ENCODE measurements around the gene LSAMP. TPM values are rescaled to one million over a fixed set of nuclear protein-coding genes. Genes with fewer than 3 reads are reported as not detected.

Gene LSAMP
- polyA plus RNA-seq: 0.94 TPM

GRCh38 chr3:116445311-116445841 lies at the start of gene LSAMP:
Gene LSAMP, minus strand, starts transcription at chr3:116445487.
- peaks cover 16% of the 10 kb centered on the region for H3K27me3 Mint-ChIP-seq
- peaks cover 2% of the 10 kb centered on the region for H3K36me3 Mint-ChIP-seq
- H3K4me3 Mint-ChIP-seq: no peak within 1 kb of the TSS
- H3K27ac Mint-ChIP-seq: no peak within 1 kb of the TSS
- H3K9me3 Mint-ChIP-seq: peaks cover 0 to 2% (median 0%) of the 10 kb centered on the region in 3 donors
- no peaks in the 10 kb centered on the region for H3K4me1 Mint-ChIP-seq

- Mint-ChIP-seq H3K27ac (no peak overlapping the region), H3K4me1 (no peaks in the 10 kb centered on the region), H3K36me3 (no peaks in the 10 kb centered on the region), H3K27me3 (no peaks in the 10 kb centered on the region), H3K4me3 (no peak overlapping the region), H3K9me3 (peaks cover 2 to 12% (median 2%) of the 10 kb centered on the region in 3 donors)
Measured at GRCh38 chr3:116492379-116492778, 47.1 kb upstream of the LSAMP start.

GRCh38 chr3:116483135-116483534 lies 37.8 kb upstream of the LSAMP start:
- Mint-ChIP-seq H3K9me3 (peaks cover 3 to 17% (median 10%) of the 10 kb centered on the region in 3 donors), H3K4me1 (no peaks in the 10 kb centered on the region), H3K36me3 (peaks cover 2% of the 10 kb centered on the region), H3K4me3 (no peak overlapping the region), H3K27ac (no peak overlapping the region), H3K27me3 (no peaks in the 10 kb centered on the region)

GRCh38 chr3:116476691-116477090 lies 31.4 kb upstream of the LSAMP start:
- Mint-ChIP-seq H3K27me3 (no peaks in the 10 kb centered on the region), H3K27ac (no peak overlapping the region), H3K4me3 (no peak overlapping the region), H3K4me1 (no peaks in the 10 kb centered on the region), H3K36me3 (no peaks in the 10 kb centered on the region), H3K9me3 (peaks cover 7 to 11% (median 8%) of the 10 kb centered on the region in 3 donors)

DNA sequence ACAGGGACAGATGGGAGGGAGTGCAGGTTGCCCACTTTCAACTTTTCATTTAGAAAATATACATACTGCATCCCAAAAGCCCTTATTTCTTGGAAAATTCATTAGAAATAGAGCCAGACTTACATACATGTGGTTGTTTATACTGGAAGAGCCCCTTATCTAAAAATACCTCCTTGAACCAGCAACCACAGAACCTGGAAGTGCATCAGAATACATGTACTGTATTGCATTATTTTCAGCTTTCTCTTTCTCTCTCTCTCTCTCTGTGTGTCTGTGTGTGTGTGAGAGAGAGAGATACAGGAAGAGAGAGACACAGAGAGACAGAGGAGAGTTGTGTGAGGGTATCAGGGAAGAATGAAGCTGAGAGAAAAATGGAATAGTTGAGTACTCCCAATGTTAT lies 29.5 kb upstream of the LSAMP start:
- Mint-ChIP-seq H3K27me3 (no peaks in the 10 kb centered on the region), H3K27ac (no peak overlapping the region), H3K4me1 (no peaks in the 10 kb centered on the region), H3K9me3 (peaks cover 6 to 10% (median 8%) of the 10 kb centered on the region in 3 donors), H3K36me3 (no peaks in the 10 kb centered on the region), H3K4me3 (no peak overlapping the region)

DNA sequence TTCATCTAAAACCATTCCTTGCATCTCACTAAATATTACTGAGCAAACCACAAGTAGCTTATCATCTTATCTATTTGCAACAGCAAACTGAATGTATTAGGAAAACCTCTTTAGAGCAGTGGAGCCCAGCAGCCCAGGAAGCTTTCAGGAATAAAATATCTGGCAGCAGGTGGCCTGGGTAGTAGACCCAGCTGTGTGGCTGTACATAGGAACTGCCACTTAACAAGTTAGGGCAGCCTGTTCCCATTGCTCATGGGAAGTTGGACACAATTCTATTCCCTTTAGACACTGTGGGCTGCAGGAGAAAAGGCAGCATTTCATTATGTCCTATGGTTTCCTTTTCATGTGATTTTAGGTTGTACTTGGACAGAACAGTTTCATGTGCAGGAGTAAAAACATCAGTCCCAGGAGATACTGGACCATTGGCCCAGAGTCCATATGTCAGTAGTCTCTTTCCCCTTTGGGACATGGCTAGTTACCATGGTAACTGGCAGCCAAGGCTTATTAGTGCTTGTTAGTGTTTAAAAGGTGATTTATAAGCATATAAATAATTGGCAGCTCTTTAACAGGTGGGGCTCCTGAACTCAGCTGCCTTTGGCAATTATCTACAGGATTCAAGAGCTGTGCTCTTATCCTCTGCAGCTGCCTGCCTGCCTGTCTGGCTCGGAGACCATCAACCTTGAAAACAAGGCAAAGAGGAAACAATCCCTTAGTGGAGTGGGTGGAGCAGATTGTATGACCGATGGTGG lies 28.9 kb upstream of the LSAMP start:
- H3K4me1 Mint-ChIP-seq: no peaks in the 10 kb centered on the region
- no peaks in the 10 kb centered on the region for H3K27me3 Mint-ChIP-seq
- peaks cover 2 to 7% (median 4%) of the 10 kb centered on the region in 3 donors for H3K9me3 Mint-ChIP-seq
- no peak overlapping the region for H3K27ac Mint-ChIP-seq
- no peak overlapping the region for H3K4me3 Mint-ChIP-seq
- H3K36me3 Mint-ChIP-seq: no peaks in the 10 kb centered on the region

- H3K4me1 Mint-ChIP-seq: no peaks in the 10 kb centered on the region
- no peak overlapping the region for H3K27ac Mint-ChIP-seq
- no peaks in the 10 kb centered on the region for H3K27me3 Mint-ChIP-seq
Measured at GRCh38 chr3:116473602-116474001, 28.3 kb upstream of the LSAMP start.

GRCh38 chr3:116470605-116471197 lies 25.4 kb upstream of the LSAMP start:
- Mint-ChIP-seq H3K27me3 (no peaks in the 10 kb centered on the region), H3K4me1 (no peaks in the 10 kb centered on the region), H3K9me3 (peaks cover 0 to 6% (median 0%) of the 10 kb centered on the region in 3 donors), H3K4me3 (no peak overlapping the region), H3K27ac (no peak overlapping the region), H3K36me3 (no peaks in the 10 kb centered on the region)

More at GRCh38 chr3:116473602-116474001, 28.3 kb upstream of the LSAMP start:
- Mint-ChIP-seq H3K4me3 (no peak overlapping the region), H3K9me3 (peaks cover 0 to 9% (median 4%) of the 10 kb centered on the region in 3 donors), H3K36me3 (no peaks in the 10 kb centered on the region)

- Mint-ChIP-seq H3K36me3 (no peaks in the 10 kb centered on the region), H3K9me3 (peaks cover 0 to 6% (median 0%) of the 10 kb centered on the region in 3 donors), H3K27me3 (no peaks in the 10 kb centered on the region), H3K4me3 (no peak overlapping the region), H3K27ac (no peak overlapping the region), H3K4me1 (no peaks in the 10 kb centered on the region)
Measured at GRCh38 chr3:116469546-116469945, 24.3 kb upstream of the LSAMP start.

- Mint-ChIP-seq H3K36me3 (no peaks in the 10 kb centered on the region), H3K27me3 (no peaks in the 10 kb centered on the region), H3K9me3 (peaks cover 0 to 4% (median 3%) of the 10 kb centered on the region in 3 donors), H3K27ac (no peak overlapping the region), H3K4me1 (no peaks in the 10 kb centered on the region), H3K4me3 (no peak overlapping the region)
Measured at GRCh38 chr3:116464276-116464798, 19.1 kb upstream of the LSAMP start.

DNA sequence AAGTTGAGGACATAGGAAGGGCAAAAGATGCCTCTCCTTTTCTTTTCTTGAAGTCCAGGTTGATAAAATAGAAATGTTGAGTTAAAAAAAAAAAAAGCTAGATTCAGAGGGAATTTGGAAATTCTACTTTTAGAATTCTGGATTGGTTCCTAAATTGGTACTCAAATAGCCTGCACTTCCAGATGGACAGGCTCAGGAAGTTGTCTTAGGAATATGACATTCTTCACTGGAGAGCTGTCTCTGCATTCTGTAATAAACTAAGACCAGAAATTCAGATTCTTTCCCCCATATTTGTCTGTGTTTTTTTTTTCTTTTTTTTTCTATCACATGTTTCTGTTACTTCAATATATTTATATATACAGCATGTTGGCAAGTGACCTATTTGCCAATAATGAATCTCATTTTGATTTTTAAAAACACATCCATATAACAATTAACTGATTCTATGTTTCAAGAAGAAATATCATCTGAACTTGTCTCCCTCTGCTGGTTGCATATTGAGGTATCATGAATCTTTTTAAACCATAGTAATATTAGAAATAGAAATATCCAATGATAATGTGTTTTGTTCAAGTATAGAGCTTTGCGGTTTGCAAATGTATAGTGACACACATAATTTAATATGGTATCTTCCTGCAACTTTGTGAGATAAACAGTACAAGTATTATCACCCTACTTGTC lies 8.5 kb upstream of the LSAMP start:
- Mint-ChIP-seq H3K4me3 (no peak overlapping the region), H3K27ac (no peak overlapping the region), H3K27me3 (no peaks in the 10 kb centered on the region), H3K9me3 (peaks cover 0 to 3% (median 3%) of the 10 kb centered on the region in 3 donors), H3K4me1 (no peaks in the 10 kb centered on the region), H3K36me3 (peaks cover 2% of the 10 kb centered on the region)

GRCh38 chr3:116449546-116450350 lies 4.5 kb upstream of the LSAMP start:
- Mint-ChIP-seq H3K27ac (no peak overlapping the region), H3K9me3 (peaks cover 0 to 4% (median 0%) of the 10 kb centered on the region in 3 donors), H3K36me3 (peaks cover 2% of the 10 kb centered on the region), H3K27me3 (peaks cover 9% of the 10 kb centered on the region), H3K4me1 (no peaks in the 10 kb centered on the region), H3K4me3 (no peak overlapping the region)

DNA sequence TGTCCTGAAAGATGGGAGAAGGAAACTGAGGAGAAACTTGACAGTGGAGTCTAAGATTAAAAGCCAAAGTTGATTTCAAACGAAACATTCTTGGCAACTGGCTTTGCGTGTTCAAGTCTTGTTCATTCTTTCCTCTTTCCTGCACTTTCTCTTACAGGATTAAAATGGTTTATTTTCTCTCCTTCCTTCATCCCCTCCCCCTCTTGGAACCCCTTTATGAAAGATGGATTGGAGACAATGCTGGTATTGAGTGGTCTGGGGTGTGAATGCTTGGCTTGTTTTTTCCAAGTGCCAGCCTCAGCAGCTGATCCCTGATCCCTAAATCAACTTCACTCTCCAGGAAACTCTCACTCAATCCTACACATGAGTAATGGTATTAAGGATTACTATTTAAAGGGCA lies 703 bp upstream of the LSAMP start:
- Mint-ChIP-seq H3K4me1 (no peaks in the 10 kb centered on the region), H3K27me3 (peaks cover 16% of the 10 kb centered on the region), H3K4me3 (no peak overlapping the region), H3K36me3 (peaks cover 2% of the 10 kb centered on the region), H3K27ac (no peak overlapping the region), H3K9me3 (peaks cover 0 to 2% (median 0%) of the 10 kb centered on the region in 3 donors)

DNA sequence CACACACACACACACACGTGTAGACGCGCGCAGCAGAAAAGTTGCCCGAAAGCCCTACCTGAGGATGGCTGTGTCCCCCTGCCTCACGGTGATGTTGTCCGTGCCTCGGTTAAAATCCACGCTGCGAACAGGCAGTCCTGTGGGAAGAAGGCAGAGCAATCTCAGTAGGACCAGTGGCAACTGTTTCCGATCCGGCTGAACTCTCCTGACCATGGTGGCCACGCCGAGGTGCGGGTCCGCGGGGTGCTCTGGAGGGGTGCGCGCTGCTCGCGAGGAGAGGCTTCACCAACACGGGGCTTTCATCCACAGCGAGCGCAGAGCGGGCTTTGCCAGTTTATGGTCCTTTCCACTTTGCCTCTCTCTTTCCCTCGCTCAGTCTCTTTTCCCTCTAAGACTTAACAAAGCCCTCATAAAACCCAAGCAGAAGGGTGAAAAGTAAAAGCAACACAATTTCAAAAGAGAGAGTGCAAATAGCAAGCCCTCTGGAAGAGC lies 422 bp downstream of the LSAMP start:
- Mint-ChIP-seq H3K27ac (no peak overlapping the region), H3K9me3 (peaks cover 0 to 2% (median 0%) of the 10 kb centered on the region in 3 donors), H3K4me1 (no peaks in the 10 kb centered on the region), H3K36me3 (peaks cover 2% of the 10 kb centered on the region), H3K4me3 (no peak overlapping the region), H3K27me3 (peaks cover 16% of the 10 kb centered on the region)

Measured in IgD-negative memory B cell (primary cell).